RPMI8226 (cell line): ENCODE measurements around the gene EXOC6.
"Not testable (repeated sequence)": the region's sequence is repeated elsewhere in the genome, so short reads cannot be mapped to it uniquely, and the experiment has no call there.

Experiments
- DNase-seq: peaks from one replicate; pipeline ENCODE4 v3.0.0-alpha.2; 2015

EXOC6 gene

DNA sequence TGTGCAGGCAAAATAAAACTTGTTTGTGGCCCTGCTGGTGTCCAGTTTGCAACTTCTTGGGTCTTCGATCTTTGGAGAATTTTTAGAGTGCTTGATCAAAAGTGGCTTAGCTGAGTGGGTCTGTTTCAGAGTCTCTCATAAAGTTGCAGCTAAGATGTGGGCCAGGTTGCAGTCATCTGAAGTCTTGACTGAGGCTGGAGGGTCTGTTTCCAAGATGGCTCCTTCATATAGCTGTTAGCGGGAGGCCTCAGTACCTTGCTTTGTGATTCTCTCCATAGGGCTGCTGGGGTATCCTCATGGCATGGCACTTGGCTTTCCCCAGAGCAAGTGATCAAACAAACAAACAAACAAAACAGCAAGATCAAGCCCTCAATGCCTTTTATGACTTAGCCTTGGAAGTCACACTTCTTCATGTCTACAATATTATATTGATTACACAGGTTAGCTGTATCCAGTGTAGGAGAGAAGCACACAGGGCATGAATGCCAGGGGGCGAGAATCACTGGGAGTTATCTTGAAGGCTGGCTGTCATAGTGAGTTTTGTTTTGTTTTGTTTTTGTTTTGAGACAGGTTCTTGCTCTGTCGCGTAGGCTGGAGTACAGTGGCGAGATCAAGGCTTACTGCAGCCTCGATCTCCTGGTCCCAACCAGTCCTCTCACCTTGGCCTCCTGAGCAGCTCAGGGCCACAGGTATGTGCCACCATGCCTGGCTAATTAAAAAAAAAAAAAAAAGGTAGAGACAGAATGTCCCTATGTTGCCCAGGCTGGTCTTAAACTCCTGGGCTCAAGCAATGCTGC is 235.6 kb downstream of the EXOC6 start:
- no peak for DNase-seq

DNA sequence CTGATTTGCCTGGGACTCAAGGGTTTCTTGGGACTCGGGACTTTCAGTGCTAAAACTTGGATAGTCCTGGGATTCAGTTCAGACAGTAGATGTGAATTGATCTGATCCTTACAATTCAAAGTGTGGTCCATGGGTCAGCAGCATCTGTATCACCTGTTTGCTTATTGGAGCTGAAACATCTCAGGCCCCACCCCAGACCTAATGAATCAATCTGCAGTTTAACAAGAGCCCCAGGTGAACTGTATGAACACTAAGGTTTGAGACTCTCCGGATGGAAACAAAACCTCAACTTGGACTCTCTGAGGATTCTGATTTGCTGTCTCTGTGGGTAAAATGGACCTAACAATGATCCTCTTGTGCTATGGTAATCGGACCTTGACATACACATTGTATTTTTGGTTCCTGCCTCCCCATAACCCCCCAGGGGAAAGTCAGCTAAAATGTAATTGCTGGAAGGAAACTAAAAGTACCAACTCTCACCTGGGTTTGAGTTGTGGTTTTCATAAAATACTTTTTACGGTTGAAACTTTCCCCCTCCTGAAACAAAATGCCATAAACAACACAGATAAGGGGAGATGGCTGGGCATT is 237.0 kb downstream of the EXOC6 start:
- no peak for DNase-seq

- no peak for DNase-seq
Observed at GRCh38 chr10:93086289-93086688, 238.0 kb downstream of the EXOC6 start.

- DNase-seq = no peak
Observed at GRCh38 chr10:93087846-93088245, 239.5 kb downstream of the EXOC6 start.

DNA sequence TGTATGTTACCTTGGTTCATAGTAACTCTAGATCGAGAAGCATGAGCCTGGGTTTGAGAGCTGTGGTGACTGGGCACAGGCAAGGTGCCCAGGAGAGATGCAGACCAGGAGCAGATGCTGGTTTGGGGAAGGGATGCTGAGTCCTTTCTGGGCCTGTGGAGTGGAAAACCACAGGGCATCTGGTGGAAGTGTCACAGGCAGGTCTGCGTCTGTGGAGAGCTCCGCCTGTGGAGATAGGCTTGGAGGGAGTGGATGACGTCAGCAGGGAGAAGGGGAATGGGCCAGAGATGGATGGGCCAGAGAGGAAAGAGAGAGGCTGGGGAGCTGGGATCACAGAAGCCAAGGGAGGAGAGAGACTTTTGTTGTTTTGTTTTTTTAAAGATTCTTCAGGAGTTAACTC is 240.1 kb downstream of the EXOC6 start:
- no peak for DNase-seq

- no peak for DNase-seq
Observed at GRCh38 chr10:93090619-93091018, 242.3 kb downstream of the EXOC6 start.

GRCh38 chr10:93091960-93092359 is 243.6 kb downstream of the EXOC6 start:
- no peak for DNase-seq

GRCh38 chr10:93095225-93095624 is 246.9 kb downstream of the EXOC6 start:
- DNase-seq = no peak

DNA sequence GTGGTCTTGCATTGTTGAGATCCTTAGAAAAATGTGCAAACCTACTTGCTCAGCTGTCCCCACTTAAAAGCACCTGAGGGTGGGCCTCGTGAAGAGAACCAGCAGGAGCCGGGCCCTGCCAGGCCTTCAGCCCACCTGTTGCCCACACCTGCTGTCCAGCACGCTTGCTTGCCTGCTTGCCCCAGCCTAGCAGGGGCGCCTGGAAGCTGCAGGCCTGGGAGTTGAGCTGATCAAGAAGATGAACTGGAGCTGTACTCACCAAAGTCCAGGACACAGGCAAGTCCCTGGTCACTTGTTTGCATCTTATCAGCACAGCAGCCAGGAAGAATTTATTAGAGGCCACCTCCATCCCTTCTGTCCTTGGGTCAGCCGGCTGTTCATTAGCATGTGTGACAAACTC is 248.6 kb downstream of the EXOC6 start:
- DNase-seq = no peak

- no peak for DNase-seq
Observed at GRCh38 chr10:93097386-93097785, 249.1 kb downstream of the EXOC6 start.

- DNase-seq = no peak
Observed at GRCh38 chr10:93098816-93099215, 250.5 kb downstream of the EXOC6 start.

DNA sequence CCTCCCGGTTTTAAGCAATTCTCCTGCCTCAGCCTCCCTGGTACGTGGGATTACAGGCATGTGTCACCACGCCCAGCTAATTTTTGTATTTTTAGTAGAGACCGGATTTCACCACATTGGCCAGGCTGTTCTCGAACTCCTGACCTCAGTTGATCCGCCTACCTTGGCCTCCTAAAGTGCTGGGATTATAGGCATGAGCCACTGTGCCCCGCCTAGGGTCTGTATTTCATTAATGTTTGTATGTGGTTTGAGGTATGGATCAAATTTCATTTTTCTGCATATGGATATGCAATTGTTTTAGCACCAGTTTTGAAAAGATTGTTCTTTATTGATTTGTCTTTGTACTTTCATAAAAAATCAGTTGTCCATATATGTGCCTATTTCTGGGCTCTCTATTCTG is 251.3 kb downstream of the EXOC6 start:
- DNase-seq = no peak

DNA sequence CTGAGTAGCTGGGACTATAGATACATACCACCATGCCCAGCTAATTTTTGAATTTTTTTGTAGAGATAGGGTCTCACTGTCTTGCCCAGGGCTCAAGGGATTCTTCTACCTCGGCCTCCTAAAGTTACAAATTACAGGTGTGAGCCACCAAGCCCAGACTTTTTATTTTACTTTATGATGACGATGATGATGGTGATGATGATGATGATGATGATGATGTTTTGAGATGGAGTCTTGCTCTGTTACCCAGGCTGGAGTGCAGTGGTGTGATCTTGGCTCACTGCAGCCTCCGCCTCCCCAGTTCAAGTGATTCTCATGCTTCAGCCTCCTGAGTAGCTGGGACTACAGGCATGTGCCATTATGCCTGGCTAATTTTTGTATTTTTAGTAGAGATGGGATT is 252.8 kb downstream of the EXOC6 start:
- not testable (repeated sequence) for DNase-seq

GRCh38 chr10:93103953-93104352 is 255.6 kb downstream of the EXOC6 start:
- DNase-seq = no peak

- DNase-seq = no peak
Observed at GRCh38 chr10:93106631-93107072, 258.3 kb downstream of the EXOC6 start.
